Eye (tissue), 1 donor: ENCODE results near the gene KLK3.
A peak's percentile ranks its signal among the peaks of the same experiment; 100 is the strongest.
"Not testable (repeated sequence)": the region's sequence is repeated elsewhere in the genome, so short reads cannot be mapped to it uniquely, and the experiment has no call there.

Experiments used
- DNase-seq: peaks from one replicate; pipeline ENCODE4 v3.0.0-alpha.2; 2015

The KLK3 gene

GRCh38 chr19:50854636-50855410 is at the start of gene KLK3:
Gene KLK3, plus strand, starts transcription at chr19:50854915. Its CDS starts 41 bp downstream, at chr19:50854956.
- DNase-seq: no peak

GRCh38 chr19:50808856-50809255 is 45.9 kb upstream of the KLK3 start:
- no peak for DNase-seq

GRCh38 chr19:50811622-50812238 is 43.0 kb upstream of the KLK3 start:
- not testable (repeated sequence) for DNase-seq

DNA sequence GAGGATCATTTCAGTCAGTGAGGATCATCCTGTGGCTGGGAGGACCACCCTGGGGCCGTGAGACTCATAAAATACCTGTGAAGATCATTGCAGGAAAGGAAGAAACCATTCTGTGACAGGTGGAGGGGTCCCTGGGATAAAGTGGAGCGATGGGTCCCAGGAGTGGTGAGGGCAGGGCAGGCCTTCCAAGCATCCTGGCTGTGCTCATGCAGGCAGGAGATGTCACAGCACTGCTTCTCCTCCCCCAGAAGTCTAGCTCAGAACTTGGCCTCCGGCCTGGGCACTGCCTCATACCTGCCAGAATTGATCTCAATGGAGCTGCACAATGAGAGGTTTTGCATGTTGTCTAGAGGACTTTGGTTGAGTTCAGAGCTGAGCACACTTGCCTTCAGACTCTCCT is 42.2 kb upstream of the KLK3 start:
- DNase-seq: no peak

DNA sequence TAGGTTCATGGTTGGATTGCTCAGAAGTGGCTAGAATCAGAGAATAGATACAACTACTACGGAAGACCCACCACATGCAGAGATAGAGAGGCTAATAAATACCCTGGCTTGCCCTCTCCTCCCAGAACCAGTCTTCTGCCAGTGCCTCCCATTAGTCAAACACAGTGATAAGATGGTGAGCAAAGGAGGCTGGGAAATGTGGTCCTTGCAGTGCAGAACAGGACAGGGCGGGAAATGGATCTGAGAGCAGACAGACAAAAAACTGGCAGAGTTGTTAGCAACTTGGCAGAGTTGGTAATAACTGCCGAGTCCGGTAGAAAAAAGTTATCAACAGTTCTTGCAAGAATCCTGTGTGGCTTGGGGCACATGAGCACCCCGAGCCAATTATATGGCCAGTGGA is 39.8 kb upstream of the KLK3 start:
- no peak for DNase-seq

DNA sequence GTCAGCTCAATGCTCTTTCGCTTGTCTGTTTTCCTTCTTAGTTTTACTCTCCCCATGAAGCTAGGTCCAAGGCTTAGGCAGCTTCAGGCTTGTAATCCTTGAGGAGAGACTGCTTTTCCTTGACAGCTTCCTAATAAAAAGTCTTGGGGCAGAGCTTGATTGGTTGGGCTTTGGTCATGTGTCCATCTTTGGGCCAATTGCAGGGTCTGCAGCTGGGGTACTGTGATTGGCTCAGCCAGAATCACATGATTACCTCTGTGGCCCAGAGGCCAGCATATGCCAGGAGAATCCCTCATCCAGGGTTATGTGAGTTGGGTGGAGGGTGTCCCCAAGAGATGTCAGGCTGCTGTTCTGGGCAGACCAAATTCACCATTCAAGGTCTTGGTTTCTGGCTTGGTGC is 39.3 kb upstream of the KLK3 start:
- DNase-seq: no peak

DNA sequence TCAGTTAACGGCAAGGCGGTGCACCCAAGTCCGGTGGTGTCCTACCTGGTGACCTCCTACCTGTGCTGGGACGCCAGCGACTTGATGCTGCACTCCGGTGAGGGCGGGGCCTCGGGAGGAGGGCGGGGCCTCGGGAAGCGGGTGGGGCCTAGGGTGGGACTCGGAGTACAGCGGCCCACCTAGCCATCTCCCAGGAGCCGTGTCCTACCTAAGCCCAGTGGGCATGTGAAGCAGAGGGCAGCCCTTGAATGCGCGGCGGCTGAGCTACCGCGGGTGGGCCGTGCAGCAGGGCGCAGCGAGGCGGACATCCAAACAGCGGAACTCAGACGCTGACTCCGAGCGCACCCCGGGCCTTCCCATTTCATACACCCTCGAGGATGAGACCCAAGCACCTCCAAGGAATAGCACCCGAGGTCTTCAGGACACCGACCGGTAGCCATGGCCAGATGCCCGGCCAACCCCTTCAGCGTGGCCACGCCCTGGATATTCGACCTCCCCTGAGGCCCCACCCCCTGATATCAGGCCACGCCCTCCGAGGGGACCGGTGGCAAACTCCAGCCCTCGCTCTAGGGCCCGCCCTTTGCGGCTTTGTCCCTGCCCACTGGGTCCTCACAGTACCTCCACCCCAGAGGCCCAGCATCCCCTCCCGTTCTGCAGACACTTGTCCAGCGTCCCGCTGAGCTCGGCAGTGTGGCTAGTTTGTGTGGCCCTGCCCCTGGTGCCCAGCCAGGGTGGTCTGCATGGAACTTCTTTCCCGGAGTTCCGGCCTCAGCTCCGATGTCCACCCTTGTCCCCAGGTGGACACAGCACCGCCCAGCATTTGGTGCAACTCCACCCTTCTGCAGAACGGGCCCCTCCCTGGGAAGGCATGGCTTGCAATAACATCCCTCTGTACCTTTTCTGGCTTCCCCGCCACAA is 36.5 kb upstream of the KLK3 start:
- DNase-seq: peak; percentile 87

GRCh38 chr19:50818859-50819472 is 35.7 kb upstream of the KLK3 start:
- no peak for DNase-seq

GRCh38 chr19:50819636-50820035 is 35.1 kb upstream of the KLK3 start:
- no peak for DNase-seq

DNA sequence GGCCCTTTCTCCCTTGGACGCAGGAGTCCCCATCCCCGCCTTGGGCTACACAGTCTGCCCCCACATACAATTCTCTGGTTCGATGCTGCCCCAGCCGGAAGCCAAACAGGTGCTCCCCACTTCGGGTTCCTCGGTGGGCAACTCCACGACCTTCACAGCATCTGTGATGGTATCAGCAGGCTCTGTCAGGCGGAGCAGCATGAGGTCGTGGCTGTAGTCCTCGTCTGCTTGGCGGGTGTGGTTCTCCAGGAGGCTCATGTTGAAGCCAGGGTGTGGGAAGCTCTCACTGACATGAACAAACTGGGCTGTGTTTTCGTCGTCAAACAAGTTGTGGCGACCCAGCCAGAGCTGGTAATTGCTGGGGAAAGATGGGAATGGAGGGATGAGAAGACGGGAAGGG is 34.6 kb upstream of the KLK3 start:
- DNase-seq: no peak

DNA sequence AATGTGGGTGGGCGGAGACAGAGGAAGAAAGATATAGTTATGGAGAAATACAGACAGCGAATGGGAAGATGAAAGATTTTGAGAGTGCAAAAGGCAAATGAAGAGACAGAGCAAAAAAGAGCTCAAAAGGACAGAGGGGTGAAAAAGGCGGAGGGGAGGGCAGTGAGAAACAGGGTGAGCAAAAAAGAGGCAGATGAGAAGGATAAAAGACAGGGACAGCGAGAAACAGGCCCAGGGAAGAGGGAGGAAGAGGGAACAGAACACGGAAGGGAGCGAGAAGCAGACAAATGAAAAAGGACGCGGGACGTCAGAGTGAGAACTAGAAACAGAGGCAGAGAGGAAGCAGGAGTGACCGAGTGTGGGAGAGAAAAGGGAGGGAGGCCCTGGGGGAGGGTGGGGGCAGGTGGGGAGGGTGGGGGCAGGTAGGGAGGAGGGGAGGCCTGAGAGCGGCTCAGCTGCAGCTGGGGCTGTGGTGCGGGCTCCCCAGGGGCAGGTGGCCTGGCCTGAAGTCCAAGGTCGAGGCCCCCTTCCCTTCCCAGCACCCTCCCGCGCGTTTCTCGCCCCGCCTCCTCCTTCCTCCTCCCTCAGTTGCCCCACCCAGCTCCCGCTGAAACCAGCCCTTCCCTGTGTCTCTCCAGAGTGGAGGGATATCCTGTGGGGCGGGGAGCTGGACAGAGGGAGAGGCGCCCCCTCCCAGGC is 34.0 kb upstream of the KLK3 start:
- peak; percentile 24 for DNase-seq

DNA sequence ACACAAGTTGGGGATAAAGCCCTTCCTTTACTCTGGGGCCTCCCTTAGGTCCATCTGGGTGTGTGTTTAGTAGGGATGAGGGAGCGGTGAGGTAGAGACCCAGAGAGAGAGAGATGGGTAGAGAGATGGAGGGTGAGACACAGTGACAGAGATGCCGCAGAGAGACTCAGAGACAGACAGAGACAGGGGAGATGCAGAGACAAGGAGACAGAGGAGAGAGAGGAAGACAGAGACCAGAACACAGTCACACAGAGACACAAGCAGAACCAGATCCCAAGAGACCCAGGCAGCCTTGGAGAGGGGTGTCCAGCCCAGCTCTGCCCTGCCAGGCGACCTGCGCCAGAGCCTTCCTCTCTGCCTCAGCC is 33.5 kb upstream of the KLK3 start:
- no peak for DNase-seq

DNA sequence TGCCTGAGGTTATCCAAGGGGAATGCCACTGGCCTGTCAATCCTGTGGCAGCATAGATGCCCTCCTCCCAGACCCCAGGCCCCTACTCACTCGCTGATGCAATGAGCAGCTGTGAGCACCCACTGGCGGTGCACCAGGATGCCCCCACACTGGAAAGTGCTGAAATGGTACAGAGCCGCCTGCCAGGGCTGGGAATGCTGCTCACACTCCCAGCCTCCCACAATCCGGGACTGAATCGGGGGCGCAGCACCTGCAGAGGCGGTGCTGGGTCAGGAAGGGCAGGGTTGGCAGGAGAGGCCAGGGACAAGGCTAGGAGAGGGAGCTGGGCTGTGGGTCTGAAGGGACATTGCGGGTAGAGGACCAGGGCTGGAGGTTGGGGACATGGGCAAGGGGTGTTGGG is 33.1 kb upstream of the KLK3 start:
- no peak for DNase-seq

- DNase-seq: no peak
Measured at GRCh38 chr19:50822661-50823208, 32.0 kb upstream of the KLK3 start.

DNA sequence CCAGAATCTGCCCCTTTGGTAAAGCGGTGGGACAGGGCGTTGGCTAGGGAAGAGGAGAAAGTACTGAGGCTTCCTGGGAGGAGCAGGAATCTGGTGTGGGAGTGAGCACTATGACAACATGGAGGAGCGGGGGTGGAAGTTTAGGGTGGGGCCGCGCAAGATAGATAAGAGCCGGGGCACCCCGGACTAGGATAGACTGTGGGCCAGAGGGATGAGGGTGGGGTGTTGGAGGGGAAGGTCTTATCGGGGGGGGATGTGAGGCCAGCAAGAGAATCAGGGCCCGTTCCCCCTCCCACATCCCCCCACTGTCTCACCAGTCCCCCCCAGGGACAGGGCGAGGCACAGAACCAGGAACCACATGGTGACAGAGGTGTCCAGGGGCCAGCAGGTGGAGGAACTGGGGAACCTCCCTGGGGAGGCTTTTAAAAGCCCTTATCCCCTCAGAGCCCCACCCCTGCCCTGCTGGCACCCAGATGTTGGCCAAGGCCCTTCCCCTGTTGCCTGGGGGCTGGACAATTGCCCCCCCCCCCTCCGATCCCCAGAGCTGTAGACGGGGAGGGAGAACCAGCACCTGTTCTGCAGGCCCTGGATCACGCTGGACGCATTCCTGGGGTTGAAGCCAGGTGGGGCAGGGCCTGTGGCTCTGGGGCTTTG is 31.2 kb upstream of the KLK3 start, which contains the start of gene KLK1:
Gene KLK1 (minus strand): TSS at position 399 of the 654 bp plus-strand sequence. CDS start 39 bp downstream, at position 360.
- no peak for DNase-seq

DNA sequence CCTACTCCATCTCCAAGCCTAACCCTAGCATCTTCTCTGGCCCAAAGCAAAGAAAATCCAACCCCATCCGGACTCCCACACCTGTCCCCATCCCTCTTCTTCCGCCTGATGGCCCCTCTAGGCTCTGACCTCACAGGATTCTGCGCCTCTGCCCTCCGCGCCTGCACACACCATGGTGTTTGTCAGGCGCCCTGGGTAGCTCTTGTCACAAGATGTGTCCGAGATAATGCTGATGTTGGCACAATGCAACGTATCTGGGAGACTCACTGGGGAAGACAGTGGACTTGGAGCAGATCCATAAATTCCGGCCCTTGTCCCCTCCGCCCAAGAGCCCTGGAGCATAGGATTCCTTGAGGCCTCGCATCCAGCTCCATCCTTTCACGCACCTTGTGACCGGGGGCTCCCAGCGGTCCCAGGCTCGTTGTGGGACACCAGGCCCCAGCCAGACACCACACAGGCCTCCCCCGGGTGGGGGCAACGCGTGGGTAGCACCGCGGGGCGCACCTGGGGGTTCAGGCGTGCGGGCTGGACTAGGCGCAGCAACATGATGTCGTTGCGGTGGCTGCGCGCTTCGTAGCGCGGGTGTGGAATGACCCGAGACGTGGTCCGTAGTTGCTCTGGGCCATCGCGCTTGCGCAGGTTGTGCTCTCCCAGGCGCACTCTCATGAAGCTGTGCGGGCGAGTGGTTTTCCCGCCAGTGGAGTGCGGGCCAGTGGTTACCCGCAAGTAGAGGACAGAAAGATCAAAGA is 28.0 kb upstream of the KLK3 start:
- DNase-seq: no peak

- DNase-seq: no peak
Measured at GRCh38 chr19:50827476-50827875, 27.2 kb upstream of the KLK3 start.

DNA sequence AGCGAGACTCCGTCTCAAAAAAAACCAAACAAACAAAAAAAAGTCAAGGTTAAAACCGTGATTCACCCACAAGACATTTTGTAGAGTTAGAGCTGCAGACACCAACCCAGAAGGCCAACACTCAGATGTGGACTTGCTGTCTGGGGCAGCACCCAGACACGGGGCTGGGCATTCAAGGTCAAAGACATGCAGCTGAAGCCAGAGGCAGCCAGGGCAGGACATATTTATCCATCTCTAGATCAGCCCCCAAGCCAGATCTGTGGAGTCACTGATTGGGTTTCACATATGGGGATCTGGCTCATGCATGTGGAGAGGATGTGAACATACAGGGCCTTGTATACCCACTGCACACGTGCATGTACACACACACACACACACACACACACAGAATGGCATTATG is 24.9 kb upstream of the KLK3 start:
- DNase-seq: no peak

GRCh38 chr19:50830266-50831025 is 24.3 kb upstream of the KLK3 start:
- no peak for DNase-seq

DNA sequence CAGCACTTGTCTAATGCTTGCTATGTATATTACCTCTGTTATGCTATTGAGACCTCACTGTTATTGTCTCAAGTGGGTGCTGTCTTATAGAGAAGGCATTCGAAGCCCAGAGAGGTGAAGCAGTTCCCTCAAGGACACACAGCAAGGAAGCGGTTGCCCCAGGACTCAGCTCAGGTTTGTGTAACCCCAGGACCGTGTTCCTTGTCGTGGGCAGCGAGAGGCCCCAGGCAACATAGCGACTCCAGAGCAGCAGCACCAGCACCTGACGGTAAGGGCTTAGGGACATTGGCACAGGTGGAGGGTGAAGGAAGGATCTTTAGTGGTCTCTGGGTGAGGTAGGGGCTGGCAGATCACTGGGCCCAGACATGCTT is 23.7 kb upstream of the KLK3 start:
- DNase-seq: no peak
